Measurements from ENCODE around the gene CLCNKB. TPM values are rescaled to one million over a fixed set of nuclear protein-coding genes. Genes with fewer than 3 reads are reported as not detected.
"Not testable (repeated sequence)": the region's sequence is repeated elsewhere in the genome, so short reads cannot be mapped to it uniquely, and the experiment has no call there.

CLCNKB gene
- total RNA-seq, 2 donors from 2014 or later, result 0.12 TPM; not detected in 1

GRCh38 chr1:16042096-16042495 lies 1.5 kb upstream of the CLCNKB start:
- no peak for DNase-seq
- intact Hi-C loops (cut with DNase I), result no loop called here
- no peak for TF ChIP-seq CTCF (IDR thresholded peaks at IDR 0.05)
- no peaks in the 10 kb centered on the region for H3K4me1 ChIP-seq
- no peaks in the 10 kb centered on the region for H3K9me3 ChIP-seq
- H3K27ac ChIP-seq, result no peak overlapping the region
- no peaks in the 10 kb centered on the region for H3K27me3 ChIP-seq
- H3K9ac ChIP-seq (ENCODE audit: low read depth in 2 of 2, low read length in 2 of 2), result no peak overlapping the region
- no peak overlapping the region for H3K4me3 ChIP-seq
- no peaks in the 10 kb centered on the region for H3K36me3 ChIP-seq

- DNase-seq; H3K4me3 ChIP-seq; intact Hi-C loops (cut with DNase I); H3K9ac ChIP-seq (ENCODE audit: low read depth in 2 of 2, low read length in 2 of 2); H3K9me3 ChIP-seq; H3K36me3 ChIP-seq; H3K27me3 ChIP-seq; H3K27ac ChIP-seq; H3K4me1 ChIP-seq: not testable (repeated sequence)
These were observed 928 bp upstream of the CLCNKB start for GRCh38 chr1:16042654-16043053.

DNA sequence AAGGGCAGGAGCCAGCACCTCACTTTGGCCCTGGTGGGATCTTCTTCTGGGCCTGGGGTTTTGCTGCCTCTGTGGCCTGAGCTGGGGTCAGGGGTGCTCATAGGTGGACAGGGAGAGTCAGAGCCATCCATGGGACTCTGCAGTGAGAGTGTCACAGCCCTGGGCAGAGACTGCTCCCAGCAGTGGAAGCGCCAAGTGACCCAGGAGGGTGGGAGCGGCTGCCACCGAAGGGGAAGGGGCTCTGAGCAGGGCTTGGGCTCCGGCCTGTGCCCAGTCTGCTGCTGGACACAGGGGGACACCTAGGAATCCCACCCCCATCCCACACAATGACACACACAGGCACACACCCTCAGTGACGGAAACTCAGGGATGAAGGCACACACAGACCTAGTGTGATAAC lies 368 bp downstream of the CLCNKB start:
- H3K9me3 ChIP-seq, result no peaks in the 10 kb centered on the region
- H3K27me3 ChIP-seq, result no peaks in the 10 kb centered on the region
- no peak for DNase-seq
- no peaks in the 10 kb centered on the region for H3K36me3 ChIP-seq
- intact Hi-C loops (cut with DNase I), result no loop called here
- no peaks in the 10 kb centered on the region for H3K4me1 ChIP-seq
- no peak for TF ChIP-seq CTCF (IDR thresholded peaks at IDR 0.05)
- H3K4me3 ChIP-seq, result no peak overlapping the region
- H3K27ac ChIP-seq, result no peak overlapping the region
- no peak overlapping the region for H3K9ac ChIP-seq (ENCODE audit: low read depth in 2 of 2, low read length in 2 of 2)

DNA sequence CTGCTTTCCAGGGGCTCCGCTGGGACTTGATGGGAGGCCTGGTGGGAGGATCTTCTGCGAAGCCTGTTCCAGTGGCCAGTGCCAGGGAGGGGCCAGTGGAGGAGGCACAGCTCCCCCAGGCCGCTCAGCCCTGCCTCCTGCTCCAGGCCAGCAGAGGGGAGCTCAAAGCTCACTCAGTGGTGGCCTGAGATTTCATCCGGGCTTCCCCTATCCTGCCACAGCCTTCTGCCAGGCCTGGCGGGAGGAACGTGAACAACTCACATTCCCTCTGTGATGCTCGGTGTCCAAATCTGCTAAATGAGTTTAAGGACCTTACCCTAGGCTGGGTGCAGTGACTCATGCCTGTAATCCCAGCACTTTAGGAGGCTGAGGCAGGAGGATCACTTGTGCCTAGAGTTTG lies 3.3 kb downstream of the CLCNKB start:
- Histone ChIP-seq H3K9ac (ENCODE audit: low read depth in 2 of 2, low read length in 2 of 2) (no peak overlapping the region), H3K36me3 (no peaks in the 10 kb centered on the region), H3K27me3 (no peaks in the 10 kb centered on the region), H3K9me3 (no peaks in the 10 kb centered on the region), H3K27ac (no peak overlapping the region), H3K4me3 (no peak overlapping the region), H3K4me1 (no peaks in the 10 kb centered on the region)
- TF ChIP-seq CTCF (IDR thresholded peaks at IDR 0.05), result no peak
- intact Hi-C loops (cut with DNase I), result no loop called here
- DNase-seq, result no peak

GRCh38 chr1:16047791-16048475 lies 4.4 kb downstream of the CLCNKB start:
- DNase-seq, result no peak
- H3K36me3 ChIP-seq, result no peaks in the 10 kb centered on the region
- no peaks in the 10 kb centered on the region for H3K9me3 ChIP-seq
- no peaks in the 10 kb centered on the region for H3K27me3 ChIP-seq
- H3K4me1 ChIP-seq, result no peaks in the 10 kb centered on the region
- no peak overlapping the region for H3K27ac ChIP-seq
- no peak overlapping the region for H3K4me3 ChIP-seq
- no peak for TF ChIP-seq CTCF (IDR thresholded peaks at IDR 0.05)
- H3K9ac ChIP-seq (ENCODE audit: low read depth in 2 of 2, low read length in 2 of 2), result no peak overlapping the region
- intact Hi-C loops (cut with DNase I), result no loop called here

GRCh38 chr1:16048573-16049189 lies 5.1 kb downstream of the CLCNKB start:
- peak overlapping the region in 1 of 2 donors; percentile 46 for H3K9ac ChIP-seq (ENCODE audit: low read depth in 2 of 2, low read length in 2 of 2)
- TF ChIP-seq CTCF (IDR thresholded peaks at IDR 0.05), result no peak
- no peaks in the 10 kb centered on the region for H3K27me3 ChIP-seq
- H3K4me1 ChIP-seq, result no peaks in the 10 kb centered on the region
- H3K36me3 ChIP-seq, result no peaks in the 10 kb centered on the region
- H3K4me3 ChIP-seq, result peak overlapping the region; percentile 30
- intact Hi-C loops (cut with DNase I), result no loop called here
- no peak overlapping the region for H3K27ac ChIP-seq
- no peaks in the 10 kb centered on the region for H3K9me3 ChIP-seq
- DNase-seq, result peak; percentile 43
